Stomach (tissue), 4 donors: ENCODE measurements around the gene CES3.

ENCODE experiments used
- CTCF ChIP-seq, 7 experiments: fragments of 450-650 bp in 4 of 7; fragments of 200-600 bp in 3 of 7; sonication (generic) in 3 of 7; IDR thresholded peaks; one replicate each; pipeline ENCODE4 v1.5.1; 2016 to 2019; ENCODE audit warnings: antibody characterized with exemption in 7 of 7, control low read depth in 2 of 7, mild to moderate bottlenecking in 1 of 7
- EP300 ChIP-seq: sonication (generic); formaldehyde crosslinking; IDR thresholded peaks from one replicate; pipeline ENCODE4 v1.6.1; 2017; ENCODE audit warnings: antibody characterized with exemption

DNA sequence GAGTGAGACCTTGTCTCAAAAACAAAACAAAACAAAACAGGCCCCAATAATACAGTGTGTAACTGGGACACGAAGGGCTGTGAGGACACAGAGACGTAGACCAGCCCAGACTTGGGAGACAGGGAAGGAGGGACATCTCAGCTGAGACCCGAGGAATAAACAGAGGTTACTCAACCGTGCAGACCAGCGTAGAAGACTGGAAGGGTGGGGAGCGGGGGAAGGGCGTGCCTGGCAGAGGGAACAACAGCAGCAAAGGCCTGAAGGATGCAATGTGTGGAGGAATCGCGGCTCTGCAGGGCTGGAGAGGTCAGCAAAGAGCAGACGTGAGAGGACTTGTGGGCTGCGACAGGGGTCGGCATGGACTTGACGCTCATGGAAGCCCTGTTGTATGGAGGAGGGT is 15.7 kb downstream of the CES3 start:
- TF ChIP-seq CTCF (IDR thresholded peaks at IDR 0.05) = no peak
- no peak for TF ChIP-seq EP300
